GM18873 (cell line): ENCODE data around the gene SELENON.

Source experiments
- ATAC-seq: cut with Tn5 transposase; IDR thresholded peaks from one replicate; pipeline ENCODE4 v1.9.1; 2021; ENCODE audit warnings: mild to moderate bottlenecking, moderate library complexity, moderate number of reproducible peaks; ENCODE audit not compliant: unreplicated experiment, low FRiP score

The SELENON gene

GRCh38 chr1:25769625-25770383, 30.2 kb upstream of the SELENON start:
- no peak for ATAC-seq

GRCh38 chr1:25770541-25771220, 29.3 kb upstream of the SELENON start:
- ATAC-seq = no peak

- ATAC-seq = no peak
Measured at GRCh38 chr1:25771221-25772114, 28.5 kb upstream of the SELENON start.

GRCh38 chr1:25772164-25772563, 27.8 kb upstream of the SELENON start:
- ATAC-seq = no peak

GRCh38 chr1:25772692-25773245, 27.2 kb upstream of the SELENON start:
- no peak for ATAC-seq

- no peak for ATAC-seq
Measured at GRCh38 chr1:25773441-25774125, 26.4 kb upstream of the SELENON start.

GRCh38 chr1:25774206-25774803, 25.7 kb upstream of the SELENON start:
- ATAC-seq = no peak

- no peak for ATAC-seq
Measured at GRCh38 chr1:25774921-25775771, 24.8 kb upstream of the SELENON start.

GRCh38 chr1:25779388-25779787, 20.6 kb upstream of the SELENON start:
- no peak for ATAC-seq

- no peak for ATAC-seq
Measured at GRCh38 chr1:25779894-25780293, 20.1 kb upstream of the SELENON start.

GRCh38 chr1:25780318-25781129, 19.5 kb upstream of the SELENON start:
- ATAC-seq = no peak

- no peak for ATAC-seq
Measured at GRCh38 chr1:25781130-25781433, 18.9 kb upstream of the SELENON start.

GRCh38 chr1:25782608-25783201, 17.3 kb upstream of the SELENON start:
- ATAC-seq = no peak

GRCh38 chr1:25784575-25785051, 15.4 kb upstream of the SELENON start:
- no peak for ATAC-seq

- ATAC-seq = no peak
Measured at GRCh38 chr1:25785333-25786067, 14.5 kb upstream of the SELENON start.

GRCh38 chr1:25786887-25787759, 12.9 kb upstream of the SELENON start:
- ATAC-seq = no peak
